ENCODE data around the gene IQSEC3. TPM values are rescaled to one million over a fixed set of nuclear protein-coding genes. Genes with fewer than 3 reads are reported as not detected.
"Not testable (repeated sequence)": the region's sequence is repeated elsewhere in the genome, so short reads cannot be mapped to it uniquely, and the experiment has no call there.

Gene IQSEC3
- total and polyA plus RNA-seq, 10 of the 15 experiments (the other 5 are each of a cell fraction or from before 2014, with no cell fraction given) = not detected

GRCh38 chr12:72018-72417 is 5.5 kb downstream of the IQSEC3 start:
- DNase-seq (ENCODE audit: low read depth, low spot score); H2AFZ ChIP-seq (ENCODE audit: control insufficient read depth, low read depth, low read length); H3K4me2 ChIP-seq (ENCODE audit: control insufficient read depth, insufficient read depth); H3K9ac ChIP-seq (ENCODE audit: control insufficient read depth, insufficient read depth, low read length); H3K9me3 ChIP-seq (replicated peaks; ENCODE audit: control insufficient read depth, insufficient read depth, low read length); CTCF ChIA-PET; H3K27me3 ChIP-seq (replicated peaks in 1 of 2; ENCODE audit: control insufficient read depth in 2 of 2, insufficient read depth in 2 of 2, low read length in 1 of 2); H3K79me2 ChIP-seq (ENCODE audit: control insufficient read depth, insufficient read depth, low read length); SMC1A ChIA-PET (ENCODE audit: uncharacterized antibody, unreplicated experiment); ATAC-seq; POLR2A ChIA-PET; FAIRE-seq; H3K36me3 ChIP-seq (ENCODE audit: control insufficient read depth in 2 of 2, insufficient read depth in 2 of 2, low read length in 1 of 2); BruUV-seq (replicated peaks); H3K27ac ChIP-seq (ENCODE audit: control insufficient read depth, insufficient read depth); intact Hi-C loops (cut with micrococcal nuclease; ENCODE audit: unreplicated experiment); in situ Hi-C loops (cut with MboI); RAD21 ChIA-PET (ENCODE audit: unreplicated experiment); H3K4me3 ChIP-seq; H4K20me1 ChIP-seq (ENCODE audit: control insufficient read depth, insufficient read depth); H3K4me1 ChIP-seq (ENCODE audit: control insufficient read depth, insufficient read depth, low read length): not testable (repeated sequence)
- 30% methylated on average over 4 of the region's 4 CpGs for WGBS (ENCODE audit: insufficient coverage, insufficient replicate concordance, low lambda C conversion rate, missing lambda C conversion rate)

- RAD21 ChIA-PET (ENCODE audit: unreplicated experiment); H3K27me3 ChIP-seq (replicated peaks in 1 of 2; ENCODE audit: control insufficient read depth in 2 of 2, insufficient read depth in 2 of 2, low read length in 1 of 2); H3K36me3 ChIP-seq (ENCODE audit: control insufficient read depth in 2 of 2, insufficient read depth in 2 of 2, low read length in 1 of 2); H2AFZ ChIP-seq (ENCODE audit: control insufficient read depth, low read depth, low read length); H3K9me3 ChIP-seq (replicated peaks; ENCODE audit: control insufficient read depth, insufficient read depth, low read length); CTCF ChIA-PET; H3K4me2 ChIP-seq (ENCODE audit: control insufficient read depth, insufficient read depth); intact Hi-C loops (cut with micrococcal nuclease; ENCODE audit: unreplicated experiment); H3K79me2 ChIP-seq (ENCODE audit: control insufficient read depth, insufficient read depth, low read length); ATAC-seq; POLR2A ChIA-PET; H3K4me1 ChIP-seq (ENCODE audit: control insufficient read depth, insufficient read depth, low read length); FAIRE-seq; SMC1A ChIA-PET (ENCODE audit: uncharacterized antibody, unreplicated experiment); BruUV-seq (replicated peaks); H3K9ac ChIP-seq (ENCODE audit: control insufficient read depth, insufficient read depth, low read length); H3K4me3 ChIP-seq; DNase-seq (ENCODE audit: low read depth, low spot score); in situ Hi-C loops (cut with MboI); H4K20me1 ChIP-seq (ENCODE audit: control insufficient read depth, insufficient read depth); H3K27ac ChIP-seq (ENCODE audit: control insufficient read depth, insufficient read depth): not testable (repeated sequence)
- WGBS (ENCODE audit: insufficient coverage, insufficient replicate concordance, low lambda C conversion rate, missing lambda C conversion rate) = 29% methylated on average over 8 of the region's 8 CpGs
Observed at GRCh38 chr12:74420-75190, 8.0 kb downstream of the IQSEC3 start.

GRCh38 chr12:75541-75940 is 9.0 kb downstream of the IQSEC3 start:
- H3K4me3 ChIP-seq; POLR2A ChIA-PET; H3K27ac ChIP-seq (ENCODE audit: control insufficient read depth, insufficient read depth); H3K4me1 ChIP-seq (ENCODE audit: control insufficient read depth, insufficient read depth, low read length); H3K4me2 ChIP-seq (ENCODE audit: control insufficient read depth, insufficient read depth); FAIRE-seq; H4K20me1 ChIP-seq (ENCODE audit: control insufficient read depth, insufficient read depth); DNase-seq (ENCODE audit: low read depth, low spot score); ATAC-seq; H3K79me2 ChIP-seq (ENCODE audit: control insufficient read depth, insufficient read depth, low read length); H3K9ac ChIP-seq (ENCODE audit: control insufficient read depth, insufficient read depth, low read length); H3K9me3 ChIP-seq (replicated peaks; ENCODE audit: control insufficient read depth, insufficient read depth, low read length); SMC1A ChIA-PET (ENCODE audit: uncharacterized antibody, unreplicated experiment); H3K36me3 ChIP-seq (ENCODE audit: control insufficient read depth in 2 of 2, insufficient read depth in 2 of 2, low read length in 1 of 2); CTCF ChIA-PET; intact Hi-C loops (cut with micrococcal nuclease; ENCODE audit: unreplicated experiment); H2AFZ ChIP-seq (ENCODE audit: control insufficient read depth, low read depth, low read length); RAD21 ChIA-PET (ENCODE audit: unreplicated experiment); BruUV-seq (replicated peaks); H3K27me3 ChIP-seq (replicated peaks in 1 of 2; ENCODE audit: control insufficient read depth in 2 of 2, insufficient read depth in 2 of 2, low read length in 1 of 2); in situ Hi-C loops (cut with MboI): not testable (repeated sequence)
- WGBS (ENCODE audit: insufficient coverage, insufficient replicate concordance, low lambda C conversion rate, missing lambda C conversion rate) = 37% methylated on average over 5 of the region's 5 CpGs

- FAIRE-seq; H3K4me2 ChIP-seq (ENCODE audit: control insufficient read depth, insufficient read depth); DNase-seq (ENCODE audit: low read depth, low spot score); RAD21 ChIA-PET (ENCODE audit: unreplicated experiment); BruUV-seq (replicated peaks); H3K4me3 ChIP-seq; CTCF ChIA-PET; H3K9ac ChIP-seq (ENCODE audit: control insufficient read depth, insufficient read depth, low read length); intact Hi-C loops (cut with micrococcal nuclease; ENCODE audit: unreplicated experiment); H3K27me3 ChIP-seq (replicated peaks in 1 of 2; ENCODE audit: control insufficient read depth in 2 of 2, insufficient read depth in 2 of 2, low read length in 1 of 2); POLR2A ChIA-PET; H2AFZ ChIP-seq (ENCODE audit: control insufficient read depth, low read depth, low read length); ATAC-seq; H3K27ac ChIP-seq (ENCODE audit: control insufficient read depth, insufficient read depth); H4K20me1 ChIP-seq (ENCODE audit: control insufficient read depth, insufficient read depth); SMC1A ChIA-PET (ENCODE audit: uncharacterized antibody, unreplicated experiment); H3K36me3 ChIP-seq (ENCODE audit: control insufficient read depth in 2 of 2, insufficient read depth in 2 of 2, low read length in 1 of 2); H3K79me2 ChIP-seq (ENCODE audit: control insufficient read depth, insufficient read depth, low read length); H3K9me3 ChIP-seq (replicated peaks; ENCODE audit: control insufficient read depth, insufficient read depth, low read length); H3K4me1 ChIP-seq (ENCODE audit: control insufficient read depth, insufficient read depth, low read length); in situ Hi-C loops (cut with MboI): not testable (repeated sequence)
- 50% methylated on average over 10 of the region's 10 CpGs for WGBS (ENCODE audit: insufficient coverage, insufficient replicate concordance, low lambda C conversion rate, missing lambda C conversion rate)
Observed at GRCh38 chr12:76102-76501, 9.5 kb downstream of the IQSEC3 start.
